ENCODE data around the gene CELA3B.
"Not testable (repeated sequence)": the region's sequence is repeated elsewhere in the genome, so short reads cannot be mapped to it uniquely, and the experiment has no call there.

CELA3B gene

DNA sequence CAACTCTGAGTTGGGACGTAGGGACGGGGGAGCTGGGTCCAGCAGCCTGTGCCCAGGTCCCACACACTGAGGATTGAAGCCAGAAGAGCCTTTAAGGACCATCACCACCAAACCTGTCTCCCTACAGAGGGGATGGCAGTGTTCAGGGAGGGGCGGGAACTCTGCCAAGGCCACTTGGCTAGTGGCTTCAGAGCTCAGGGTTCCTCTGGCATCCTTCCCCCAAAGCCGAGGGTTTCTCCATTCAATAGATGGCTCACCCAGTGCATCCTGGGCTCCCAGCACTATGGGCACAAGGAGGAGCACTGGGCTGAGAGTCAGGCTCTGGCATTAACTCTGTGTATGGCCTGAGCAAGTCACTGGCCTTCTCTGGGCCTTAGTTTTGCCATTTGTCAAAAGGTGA lies 4.4 kb downstream of the CELA3B start:
- DNase-seq = not testable (repeated sequence)

DNA sequence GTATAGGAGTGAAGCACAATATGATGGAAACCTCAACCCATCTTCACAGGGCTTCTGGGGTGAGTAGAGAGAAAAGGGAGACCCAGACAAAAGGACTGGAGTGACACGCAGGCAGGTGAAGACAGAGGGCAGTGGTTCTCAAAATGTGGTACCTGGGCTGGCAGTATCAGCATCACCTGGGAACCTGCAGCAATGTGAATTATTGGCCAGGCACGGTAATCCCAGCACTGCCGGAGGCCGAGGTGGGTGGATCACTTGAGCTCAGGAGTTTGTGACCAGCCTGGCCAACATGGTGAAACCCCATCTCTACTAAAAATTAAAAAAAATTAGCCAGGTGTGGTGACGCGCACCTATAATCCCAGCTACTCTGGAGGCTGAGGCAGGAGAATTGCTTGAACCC lies 5.3 kb downstream of the CELA3B start:
- not testable (repeated sequence) for DNase-seq

DNA sequence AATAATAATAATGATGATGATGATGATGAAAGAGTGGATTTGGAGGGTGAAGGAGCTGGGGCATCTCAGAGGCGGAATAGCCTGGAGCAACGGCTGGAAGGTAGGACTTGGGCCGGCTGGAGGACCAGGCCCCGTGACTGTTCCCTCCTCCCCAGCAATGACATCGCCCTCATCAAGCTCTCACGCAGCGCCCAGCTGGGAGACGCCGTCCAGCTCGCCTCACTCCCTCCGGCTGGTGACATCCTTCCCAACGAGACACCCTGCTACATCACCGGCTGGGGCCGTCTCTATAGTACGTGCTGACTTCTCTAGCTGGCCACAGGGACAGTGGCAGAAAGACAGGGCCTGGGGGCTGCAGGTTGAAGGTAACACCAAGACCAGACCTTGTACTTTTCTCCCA lies 6.7 kb downstream of the CELA3B start:
- not testable (repeated sequence) for DNase-seq

DNA sequence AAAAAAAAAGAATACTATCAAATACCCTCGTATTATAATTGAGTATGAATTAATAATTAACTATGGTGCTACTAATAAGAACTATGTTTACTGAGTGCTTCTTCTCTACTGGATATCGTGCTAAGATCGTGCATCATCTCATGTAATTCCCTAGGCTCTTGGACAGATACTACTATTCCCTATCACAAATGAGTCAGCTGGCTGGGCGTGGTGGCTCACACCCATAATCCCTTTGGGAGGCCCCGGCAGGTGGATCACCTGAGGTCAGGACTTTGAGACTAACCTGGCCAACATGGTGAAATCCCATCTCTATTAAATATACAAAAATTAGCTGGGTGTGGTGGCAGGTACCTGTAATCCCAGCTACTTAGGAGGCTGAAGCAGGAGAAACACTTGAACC lies 9.1 kb downstream of the CELA3B start:
- DNase-seq = not testable (repeated sequence)

DNA sequence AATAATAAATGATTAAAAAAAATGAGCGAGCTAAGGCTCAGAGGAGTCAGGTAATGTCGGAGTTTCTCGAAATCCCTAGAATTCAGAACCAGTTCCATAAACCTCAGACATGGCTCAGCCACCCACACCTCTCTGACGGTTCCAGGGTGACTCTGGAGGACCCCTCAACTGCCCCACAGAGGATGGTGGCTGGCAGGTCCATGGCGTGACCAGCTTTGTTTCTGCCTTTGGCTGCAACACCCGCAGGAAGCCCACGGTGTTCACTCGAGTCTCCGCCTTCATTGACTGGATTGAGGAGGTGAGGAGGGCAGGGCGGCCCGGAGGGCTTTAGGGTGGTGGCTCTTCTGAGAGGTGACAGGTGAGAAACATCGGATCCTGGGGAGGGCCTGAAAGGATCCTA lies 9.6 kb downstream of the CELA3B start:
- not testable (repeated sequence) for DNase-seq

DNA sequence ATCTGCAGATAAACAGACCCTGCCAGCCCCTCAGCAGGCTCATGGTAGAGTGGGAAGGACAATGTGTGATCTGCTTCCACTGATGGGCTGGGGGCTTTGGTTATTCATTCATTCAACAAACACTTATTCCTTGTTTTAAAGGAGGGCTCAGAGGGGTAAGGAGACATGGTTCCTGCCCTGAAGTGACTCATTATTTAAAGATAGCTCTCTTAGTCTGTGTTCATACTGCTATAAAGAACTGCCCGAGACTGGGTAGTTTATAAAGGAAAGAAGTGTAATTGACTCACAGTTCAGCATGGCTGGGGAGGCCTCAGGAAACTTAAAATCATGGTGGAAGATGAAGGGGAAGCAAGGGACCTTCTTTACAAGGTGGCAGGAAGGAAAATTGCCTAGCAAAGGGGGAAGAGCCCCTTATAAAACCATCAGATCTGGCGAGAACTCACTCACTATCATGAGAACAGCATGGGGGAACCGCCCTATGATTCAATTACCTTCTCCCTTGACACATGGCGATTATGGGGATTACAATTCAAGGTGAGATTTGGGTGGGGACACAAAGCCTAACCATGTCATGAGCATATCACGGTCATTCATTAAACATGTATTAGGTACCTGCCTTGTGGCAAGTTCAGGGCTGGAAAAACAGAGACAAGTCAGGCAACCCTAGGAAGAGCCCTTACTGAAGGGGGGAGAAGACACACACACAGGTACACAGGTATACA lies 13.0 kb downstream of the CELA3B start:
- DNase-seq = not testable (repeated sequence)

DNA sequence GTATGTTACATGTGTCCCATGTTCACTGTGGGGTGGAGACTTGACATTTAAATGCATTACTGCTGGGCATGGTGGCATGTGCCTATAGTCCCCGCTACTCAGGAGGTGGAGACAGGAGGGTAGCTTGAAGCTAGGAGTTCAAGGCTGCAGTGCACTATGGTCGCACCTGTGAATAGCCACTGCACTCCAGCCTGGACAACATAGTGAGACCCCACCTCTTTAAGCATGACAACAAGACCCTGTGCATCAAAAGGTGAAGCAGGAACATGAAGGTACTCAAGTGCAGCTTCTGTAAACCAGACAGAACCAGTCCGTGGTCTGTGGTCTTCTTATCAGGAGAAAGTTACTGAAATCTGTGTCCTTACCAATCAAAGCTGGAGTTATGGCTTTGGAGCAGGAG lies 15.4 kb downstream of the CELA3B start:
- DNase-seq = not testable (repeated sequence)

DNA sequence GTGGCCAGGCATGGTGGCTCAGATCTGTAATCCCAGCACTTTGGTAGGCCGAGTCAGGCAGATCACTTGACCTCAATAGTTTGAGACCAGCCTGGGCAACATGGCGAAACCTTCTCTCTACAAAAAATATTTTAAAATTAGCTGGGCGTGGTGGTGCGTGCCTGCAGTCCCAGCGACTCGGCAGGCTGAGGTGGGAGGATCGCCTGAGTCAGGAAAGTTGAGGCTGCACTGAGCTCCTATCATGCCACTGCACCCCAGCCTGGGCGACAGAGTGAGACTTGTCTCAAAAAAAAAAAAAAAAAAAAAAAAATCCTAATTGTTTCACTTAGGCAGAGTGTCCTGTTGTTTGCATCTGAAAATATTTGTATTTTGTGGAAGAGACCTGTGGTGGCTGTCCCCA lies 17.9 kb downstream of the CELA3B start:
- DNase-seq = not testable (repeated sequence)

DNA sequence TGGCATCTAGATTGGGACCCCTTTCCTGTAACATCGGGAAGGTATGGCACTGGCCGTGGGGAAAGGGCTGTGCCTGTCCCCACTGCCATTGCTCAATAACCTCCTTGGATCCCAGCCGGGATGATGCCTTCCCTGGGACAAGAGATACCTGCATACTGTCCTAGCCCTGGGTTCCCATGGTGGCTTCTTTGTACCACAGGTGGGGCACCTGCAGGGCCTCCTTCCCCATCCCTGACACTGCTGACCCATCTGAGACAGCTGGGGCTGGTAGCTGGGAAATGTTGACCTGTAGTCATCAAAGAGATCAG lies 19.8 kb downstream of the CELA3B start:
- not testable (repeated sequence) for DNase-seq

DNA sequence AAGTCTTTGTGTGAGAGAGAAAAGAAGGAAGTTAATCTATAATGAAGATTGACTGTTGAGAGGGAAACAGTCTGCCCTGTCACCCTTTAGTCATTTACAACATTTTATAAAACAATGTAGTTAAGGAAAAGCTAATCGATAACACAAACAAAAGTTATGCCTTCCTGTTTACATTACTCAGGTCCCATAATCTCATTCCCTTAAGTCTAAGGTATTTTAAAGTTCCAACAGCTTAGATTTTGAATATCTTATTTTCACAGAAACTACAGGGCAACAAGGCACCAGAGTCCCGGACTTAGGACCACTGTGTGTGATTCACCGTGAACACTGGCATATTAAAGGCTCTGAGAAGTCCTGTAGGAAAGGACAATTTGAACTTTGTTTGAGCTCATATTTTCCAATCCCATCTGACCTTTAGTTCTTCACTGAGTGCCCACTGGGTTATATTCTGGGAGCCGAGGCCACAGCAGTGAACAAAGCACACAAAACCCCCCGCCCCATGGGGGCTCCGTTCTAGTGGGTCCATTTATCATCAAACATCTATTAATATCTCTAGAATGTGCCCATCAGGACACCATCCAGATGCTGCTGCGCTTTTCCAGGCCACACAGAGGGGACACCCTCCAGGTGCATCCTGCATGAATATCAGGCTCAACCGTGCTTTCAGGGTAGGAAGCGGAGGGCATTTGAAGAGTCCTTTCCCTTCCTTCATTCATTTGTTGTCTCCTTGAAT lies 21.2 kb downstream of the CELA3B start:
- not testable (repeated sequence) for DNase-seq

DNA sequence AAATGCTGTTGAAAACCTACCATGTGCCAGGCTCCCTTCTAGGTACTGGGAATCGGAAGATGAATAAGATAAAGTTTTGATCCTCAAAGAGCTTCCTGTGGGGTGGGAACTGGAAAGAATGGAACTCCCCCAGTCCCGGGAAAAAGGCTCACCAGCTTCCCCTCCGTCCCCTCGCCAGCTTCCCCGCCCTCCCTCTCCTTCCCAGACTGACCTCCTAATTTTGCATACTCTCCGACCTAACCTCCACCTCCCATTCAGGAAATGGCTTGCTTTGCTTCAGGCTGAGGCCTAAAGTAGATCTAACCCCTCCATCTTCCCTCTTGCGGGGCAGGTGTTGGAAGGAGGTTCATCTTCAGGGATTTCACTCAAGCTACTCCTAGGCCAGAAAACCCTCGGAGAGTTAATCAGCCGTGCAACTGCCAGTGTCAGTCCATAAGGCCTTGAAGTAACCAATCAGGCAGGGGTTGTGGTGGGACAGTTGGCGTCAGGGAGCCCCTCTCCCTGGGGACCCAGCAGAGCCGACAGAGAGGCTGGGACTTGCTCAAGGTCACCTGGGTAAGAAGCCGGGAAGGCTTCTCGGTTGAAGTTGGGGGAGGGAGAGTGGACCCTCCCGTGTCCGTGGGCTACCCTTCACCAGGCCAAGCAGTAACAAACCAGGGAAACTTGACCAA lies 21.9 kb downstream of the CELA3B start:
- not testable (repeated sequence) for DNase-seq

DNA sequence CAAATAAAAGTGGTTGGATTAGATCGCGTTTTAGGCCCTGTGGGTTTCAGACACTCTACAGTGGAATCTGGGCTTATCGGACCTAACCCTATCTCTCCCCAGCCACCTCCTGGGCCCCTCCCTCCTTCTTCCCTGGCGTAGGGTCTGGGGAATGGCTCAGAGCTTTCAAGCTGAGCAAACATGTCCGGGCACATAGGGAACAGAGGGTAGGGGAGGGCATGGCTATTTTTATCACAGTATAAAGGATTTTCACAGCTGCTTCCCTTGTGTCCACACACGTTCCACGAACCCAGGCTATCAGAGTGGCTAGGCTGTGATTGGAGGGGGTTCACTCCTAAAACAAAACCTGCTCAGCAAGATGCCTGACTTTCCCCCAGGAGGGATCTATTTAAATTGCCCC lies 22.8 kb downstream of the CELA3B start:
- not testable (repeated sequence) for DNase-seq

DNA sequence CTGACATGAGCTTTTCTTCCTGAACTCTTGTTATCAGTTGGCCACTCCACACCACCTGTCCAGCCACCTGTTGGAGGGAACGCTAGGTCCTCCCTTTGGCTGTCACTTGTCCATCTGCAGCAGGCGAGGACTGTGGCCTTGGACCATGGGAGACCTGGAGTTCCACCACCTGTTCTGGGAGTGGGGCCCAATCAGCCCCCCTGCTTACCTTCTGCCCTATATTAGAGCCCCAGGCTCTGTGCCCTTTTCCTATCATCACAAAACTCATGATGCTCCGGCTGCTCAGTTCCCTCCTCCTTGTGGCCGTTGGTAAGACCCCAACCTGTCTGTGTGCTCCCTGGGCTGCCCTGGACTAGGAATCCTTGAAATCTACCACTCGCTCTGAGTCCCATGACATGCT lies 24.6 kb downstream of the CELA3B start, which contains the start of gene CELA3A:
Gene CELA3A (plus strand): TSS at position 249 of the 400 bp plus-strand sequence. CDS start 18 bp downstream, at position 267.
- no peak for DNase-seq

DNA sequence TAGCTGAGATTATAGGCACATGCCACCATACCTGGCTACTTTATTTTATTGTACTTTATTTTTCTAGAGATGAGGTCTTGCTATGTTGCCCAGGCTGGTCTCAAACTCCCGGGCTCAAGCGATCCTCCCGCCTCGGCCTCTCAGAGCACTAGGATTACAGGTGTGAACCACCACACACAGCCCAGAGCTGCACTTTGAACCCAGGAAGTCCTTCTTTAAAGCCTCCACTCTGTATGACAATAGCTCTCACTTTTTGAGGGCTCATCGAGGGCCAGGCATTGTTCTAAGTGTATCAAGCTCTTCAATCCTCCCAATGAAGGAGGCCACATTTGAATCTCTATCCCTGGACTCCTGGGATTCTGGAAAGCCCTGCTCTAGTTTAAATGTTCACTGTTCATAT lies 25.6 kb downstream of the CELA3B start:
- not testable (repeated sequence) for DNase-seq

DNA sequence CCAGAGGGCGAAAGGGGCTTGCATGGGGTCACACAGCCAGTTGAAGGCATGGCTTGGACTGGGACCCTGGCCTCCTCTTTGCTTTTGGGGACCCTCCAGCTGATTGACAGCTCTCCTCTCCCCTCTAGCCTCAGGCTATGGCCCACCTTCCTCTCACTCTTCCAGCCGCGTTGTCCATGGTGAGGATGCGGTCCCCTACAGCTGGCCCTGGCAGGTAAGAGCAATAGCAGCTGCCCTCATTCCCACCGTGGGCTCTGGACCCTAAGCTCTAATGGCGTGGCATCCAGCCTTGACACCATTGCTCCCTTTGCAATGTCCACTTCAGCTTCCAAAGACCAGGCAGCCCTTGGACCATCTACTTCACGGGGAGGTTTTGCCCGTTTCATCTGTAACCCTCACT lies 26.1 kb downstream of the CELA3B start:
- not testable (repeated sequence) for DNase-seq

DNA sequence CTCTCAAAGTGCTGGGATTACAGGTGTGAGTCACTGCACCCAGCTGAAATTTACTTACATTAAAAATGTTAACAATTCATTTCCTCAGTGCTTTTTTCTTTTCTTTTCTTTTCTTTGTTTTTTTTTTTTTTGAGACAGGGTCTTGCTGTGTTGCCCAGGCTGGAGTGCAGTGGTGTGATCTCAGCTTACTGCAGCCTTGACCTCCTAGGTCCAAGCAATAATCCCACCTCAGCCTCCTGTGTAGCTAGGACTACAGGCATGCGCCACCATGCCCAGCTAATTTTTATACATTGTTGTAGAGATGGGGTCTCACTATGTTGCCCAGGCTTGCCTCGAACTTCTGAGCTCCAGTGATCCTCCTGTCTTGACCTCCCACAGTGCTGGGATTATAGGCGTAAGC lies 27.1 kb downstream of the CELA3B start:
- not testable (repeated sequence) for DNase-seq

DNA sequence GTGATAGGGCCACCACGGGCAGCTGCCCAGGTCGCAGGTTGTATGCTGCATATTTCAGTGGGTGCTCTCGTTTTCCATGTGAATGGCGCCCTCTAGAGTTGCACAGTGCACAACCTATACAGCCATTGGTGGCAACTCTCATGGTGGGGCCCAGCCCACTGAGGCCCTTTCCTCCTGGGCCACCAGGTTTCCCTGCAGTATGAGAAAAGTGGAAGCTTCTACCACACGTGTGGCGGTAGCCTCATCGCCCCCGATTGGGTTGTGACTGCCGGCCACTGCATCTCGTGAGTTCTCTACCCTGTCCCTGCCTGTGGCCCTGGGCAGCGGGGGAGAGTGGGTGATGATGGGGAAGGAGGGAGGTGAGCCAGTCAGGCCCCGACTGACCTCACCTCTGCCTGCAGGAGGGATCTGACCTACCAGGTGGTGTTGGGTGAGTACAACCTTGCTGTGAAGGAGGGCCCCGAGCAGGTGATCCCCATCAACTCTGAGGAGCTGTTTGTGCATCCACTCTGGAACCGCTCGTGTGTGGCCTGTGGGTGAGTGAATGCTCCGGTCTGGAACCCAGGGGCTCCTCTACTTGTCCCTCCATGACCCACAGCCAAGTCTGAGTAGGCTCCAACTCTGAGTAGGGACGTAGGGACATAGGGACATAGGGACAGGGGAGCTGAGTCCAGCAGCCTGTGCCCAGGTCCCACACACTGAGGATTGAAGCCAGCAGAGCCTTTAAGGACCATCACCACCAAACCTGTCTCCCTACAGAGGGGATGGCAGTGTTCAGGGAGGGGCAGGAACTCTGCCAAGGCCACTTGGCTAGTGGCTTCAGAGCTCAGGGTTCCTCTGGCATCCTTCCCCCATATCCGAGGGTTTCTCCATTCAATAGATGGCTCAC lies 28.7 kb downstream of the CELA3B start:
- peak; percentile 53 for DNase-seq

DNA sequence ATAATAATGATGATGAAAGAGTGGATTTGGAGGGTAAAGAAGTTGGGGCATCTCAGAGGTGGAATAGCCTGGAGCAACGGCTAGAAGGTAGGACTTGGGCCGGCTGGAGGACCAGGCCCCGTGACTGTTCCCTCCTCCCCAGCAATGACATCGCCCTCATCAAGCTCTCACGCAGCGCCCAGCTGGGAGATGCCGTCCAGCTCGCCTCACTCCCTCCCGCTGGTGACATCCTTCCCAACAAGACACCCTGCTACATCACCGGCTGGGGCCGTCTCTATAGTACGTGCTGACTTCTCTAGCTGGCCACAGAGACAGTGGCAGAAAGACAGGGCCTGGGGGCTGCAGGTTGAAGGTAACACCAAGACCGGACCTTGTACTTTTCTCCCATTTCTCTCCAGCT lies 29.9 kb downstream of the CELA3B start:
- DNase-seq = not testable (repeated sequence)

DNA sequence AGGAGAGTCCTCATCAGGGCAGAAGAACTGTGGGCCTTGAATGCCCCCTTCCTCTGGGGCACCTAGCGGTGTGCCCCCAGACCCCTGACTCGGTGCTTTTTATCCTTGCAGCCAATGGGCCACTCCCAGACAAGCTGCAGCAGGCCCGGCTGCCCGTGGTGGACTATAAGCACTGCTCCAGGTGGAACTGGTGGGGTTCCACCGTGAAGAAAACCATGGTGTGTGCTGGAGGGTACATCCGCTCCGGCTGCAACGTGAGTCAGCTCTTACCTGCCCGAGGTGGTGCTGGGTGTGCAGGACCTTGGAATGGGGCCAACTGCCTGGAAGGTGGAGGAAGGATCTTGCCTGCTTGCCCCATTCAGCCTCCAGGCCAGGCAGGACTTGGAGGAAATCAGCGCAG lies 30.4 kb downstream of the CELA3B start:
- DNase-seq = not testable (repeated sequence)

DNA sequence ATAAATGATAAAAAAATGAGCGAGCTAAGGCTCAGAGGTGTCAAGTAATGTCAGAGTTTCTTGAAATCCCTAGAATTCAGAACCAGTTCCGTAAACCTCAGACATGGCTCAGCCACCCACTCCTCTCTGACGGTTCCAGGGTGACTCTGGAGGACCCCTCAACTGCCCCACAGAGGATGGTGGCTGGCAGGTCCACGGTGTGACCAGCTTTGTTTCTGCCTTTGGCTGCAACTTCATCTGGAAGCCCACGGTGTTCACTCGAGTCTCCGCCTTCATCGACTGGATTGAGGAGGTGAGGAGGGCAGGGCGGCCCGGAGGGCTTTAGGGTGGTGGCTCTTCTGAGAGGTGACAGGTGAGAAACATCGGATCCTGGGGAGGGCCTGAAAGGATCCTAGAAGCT lies 32.7 kb downstream of the CELA3B start:
- not testable (repeated sequence) for DNase-seq

DNA sequence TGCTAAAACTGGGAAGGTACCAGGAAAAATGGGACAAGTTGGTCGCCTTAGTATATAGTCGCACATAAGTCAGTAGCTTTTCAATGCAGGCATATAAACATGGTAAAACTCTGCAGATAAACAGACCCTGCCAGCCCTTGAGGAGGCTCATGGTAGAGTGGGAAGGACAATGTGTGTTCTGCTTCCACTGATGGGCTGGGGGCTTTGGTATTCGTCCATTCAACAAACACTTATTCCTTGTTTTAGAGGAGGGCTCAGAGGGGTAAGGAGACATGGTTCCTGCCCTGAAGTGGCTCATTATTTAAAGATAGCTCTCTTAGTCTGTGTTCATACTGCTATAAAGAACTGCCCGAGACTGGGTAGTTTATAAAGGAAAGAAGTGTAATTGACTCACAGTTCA lies 35.9 kb downstream of the CELA3B start:
- DNase-seq = not testable (repeated sequence)

DNA sequence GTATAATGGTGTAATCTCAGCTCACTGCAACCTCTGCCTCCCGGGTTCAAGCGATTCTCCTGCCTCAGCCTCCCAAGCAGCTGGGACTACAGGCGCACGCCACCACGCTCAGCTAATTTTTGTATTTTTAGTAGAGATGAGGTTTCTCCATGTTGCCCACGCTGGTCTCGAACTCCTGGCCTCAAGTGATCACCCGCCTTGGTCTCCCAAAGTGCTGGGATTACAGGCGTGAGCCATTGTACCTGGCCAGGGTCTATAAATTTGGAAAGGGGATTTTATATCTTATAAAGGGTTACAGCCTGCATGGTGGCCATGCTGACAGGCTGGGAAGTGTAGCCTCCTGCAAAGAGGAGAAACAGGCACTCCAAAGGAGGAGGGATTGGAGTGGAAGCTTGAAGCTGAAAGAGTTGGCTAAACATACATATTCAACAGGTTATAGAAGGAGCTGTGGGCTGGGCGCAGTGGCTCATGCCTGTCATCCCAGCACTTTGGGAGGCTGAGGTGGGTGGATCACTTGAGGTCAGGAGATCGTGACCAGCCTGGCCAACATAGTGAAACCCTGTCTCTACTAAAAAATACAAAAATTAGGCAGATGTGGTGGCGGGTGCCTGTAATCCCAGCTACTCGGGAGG lies 37.9 kb downstream of the CELA3B start:
- not testable (repeated sequence) for DNase-seq

Measured in activated CD4-positive, alpha-beta T cell treated with anti-CD3 and anti-CD28 coated beads, Interleukin-2, Interleukin-6, amounts not matched to agents 100 ng/mL and 50 ng/mL, durations not matched to agents 16 hours and 8 hours (primary cell).